GM12865 (cell line): ENCODE measurements around the gene E2F7.
"Not testable (repeated sequence)": the region's sequence is repeated elsewhere in the genome, so short reads cannot be mapped to it uniquely, and the experiment has no call there.

Experiments
- DNase-seq: peaks from one replicate; pipeline ENCODE4 v3.0.0; 2010; ENCODE audit warnings: low read depth
- H3K4me3 ChIP-seq: 2 replicates; pipeline ENCODE4 v1.5.1; 2011; ENCODE audit warnings: mild to moderate bottlenecking, low read depth, low read length, control low read depth
- TF ChIP-seq, protein P1 (sequence below): IDR thresholded peaks from 2 replicates; pipeline ENCODE4 v1.5.1; 2011; ENCODE audit warnings: low read length, control low read depth, low read depth, inconsistent platforms; ENCODE audit not compliant: insufficient read depth; ENCODE audit errors: missing control alignments

Gene E2F7

DNA sequence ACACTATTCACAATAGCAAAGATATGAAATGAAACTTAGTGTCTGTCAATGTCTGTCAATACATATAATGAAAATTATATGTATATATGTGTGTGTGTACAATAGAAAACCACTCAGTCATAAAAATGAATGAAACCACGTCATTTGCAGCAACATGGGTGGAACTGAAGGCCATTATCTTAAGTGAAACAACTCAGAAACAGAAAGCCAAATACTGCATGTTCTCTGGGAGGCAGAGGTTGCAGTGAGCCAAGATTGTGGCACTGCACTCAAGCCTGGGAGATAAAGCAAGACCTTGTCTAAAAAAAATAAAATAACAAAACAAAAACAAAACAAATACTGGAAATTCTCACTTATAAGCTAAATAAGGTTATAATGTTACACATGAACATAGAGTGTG is 16.7 kb upstream of the E2F7 start:
- DNase-seq = no peak
- no peak overlapping the region for H3K4me3 ChIP-seq
- TF ChIP-seq, protein P1, sequence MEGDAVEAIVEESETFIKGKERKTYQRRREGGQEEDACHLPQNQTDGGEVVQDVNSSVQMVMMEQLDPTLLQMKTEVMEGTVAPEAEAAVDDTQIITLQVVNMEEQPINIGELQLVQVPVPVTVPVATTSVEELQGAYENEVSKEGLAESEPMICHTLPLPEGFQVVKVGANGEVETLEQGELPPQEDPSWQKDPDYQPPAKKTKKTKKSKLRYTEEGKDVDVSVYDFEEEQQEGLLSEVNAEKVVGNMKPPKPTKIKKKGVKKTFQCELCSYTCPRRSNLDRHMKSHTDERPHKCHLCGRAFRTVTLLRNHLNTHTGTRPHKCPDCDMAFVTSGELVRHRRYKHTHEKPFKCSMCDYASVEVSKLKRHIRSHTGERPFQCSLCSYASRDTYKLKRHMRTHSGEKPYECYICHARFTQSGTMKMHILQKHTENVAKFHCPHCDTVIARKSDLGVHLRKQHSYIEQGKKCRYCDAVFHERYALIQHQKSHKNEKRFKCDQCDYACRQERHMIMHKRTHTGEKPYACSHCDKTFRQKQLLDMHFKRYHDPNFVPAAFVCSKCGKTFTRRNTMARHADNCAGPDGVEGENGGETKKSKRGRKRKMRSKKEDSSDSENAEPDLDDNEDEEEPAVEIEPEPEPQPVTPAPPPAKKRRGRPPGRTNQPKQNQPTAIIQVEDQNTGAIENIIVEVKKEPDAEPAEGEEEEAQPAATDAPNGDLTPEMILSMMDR = no peak

DNA sequence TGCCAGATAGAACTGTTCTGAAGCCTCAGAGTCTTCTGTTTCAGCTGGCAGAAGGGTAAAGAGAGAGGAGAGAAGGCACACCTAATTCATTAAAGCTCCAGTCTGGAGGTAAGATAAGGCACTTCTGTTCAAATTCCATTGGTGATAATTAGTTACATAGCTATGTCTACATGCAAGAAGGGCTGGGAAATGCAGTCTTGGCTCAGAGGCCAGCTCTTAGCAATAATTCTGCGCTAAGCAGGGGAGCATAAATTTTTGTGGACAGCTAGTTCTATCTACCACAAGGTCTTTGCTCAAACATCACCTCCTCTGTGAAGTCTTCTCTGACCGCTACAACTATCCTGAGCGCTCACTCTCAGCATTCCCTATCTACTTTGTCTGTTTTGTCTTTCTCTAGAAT is 14.3 kb upstream of the E2F7 start:
- TF ChIP-seq, protein P1 = no peak
- DNase-seq = no peak
- H3K4me3 ChIP-seq = no peak overlapping the region

DNA sequence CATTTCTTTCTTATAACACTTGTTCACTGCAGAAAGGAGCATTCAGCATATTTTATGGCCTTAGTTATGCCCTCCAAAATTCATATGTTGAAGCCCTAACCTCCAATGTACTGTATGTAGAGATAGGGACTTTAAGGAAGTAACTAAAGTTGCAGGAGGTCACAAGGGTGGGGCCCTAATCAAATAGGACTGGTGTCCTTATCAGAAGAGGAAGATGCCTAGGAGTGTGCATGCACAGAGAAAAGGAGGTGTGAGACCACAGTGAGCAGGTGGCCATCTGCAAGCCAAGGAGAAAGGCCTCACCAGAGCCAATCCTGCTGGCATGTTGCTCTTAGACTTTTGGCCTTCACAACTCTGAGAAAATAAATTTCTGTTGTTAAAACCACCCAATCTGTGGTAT is 12.9 kb upstream of the E2F7 start:
- TF ChIP-seq, protein P1 = no peak
- DNase-seq = no peak
- H3K4me3 ChIP-seq = no peak overlapping the region

DNA sequence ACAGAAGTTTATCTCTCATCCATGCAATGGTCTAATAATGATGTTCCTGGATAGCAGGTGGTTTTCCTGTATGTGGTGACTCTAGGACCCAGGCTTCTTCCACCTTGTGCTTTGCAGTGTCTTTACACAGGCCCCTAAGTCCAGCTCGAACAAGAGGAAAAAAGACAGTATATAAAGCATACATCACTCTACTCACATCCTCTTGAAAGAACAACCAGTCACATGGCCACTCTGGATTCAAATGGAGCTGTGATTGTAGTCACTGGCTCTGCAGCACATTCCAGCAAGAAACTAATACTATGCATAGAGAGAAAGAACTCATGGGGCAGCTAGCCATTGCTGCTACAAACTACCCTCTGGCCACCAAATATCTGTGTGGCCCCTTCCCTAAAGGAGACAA is 11.5 kb upstream of the E2F7 start:
- DNase-seq = no peak
- TF ChIP-seq, protein P1 = no peak
- no peak overlapping the region for H3K4me3 ChIP-seq

DNA sequence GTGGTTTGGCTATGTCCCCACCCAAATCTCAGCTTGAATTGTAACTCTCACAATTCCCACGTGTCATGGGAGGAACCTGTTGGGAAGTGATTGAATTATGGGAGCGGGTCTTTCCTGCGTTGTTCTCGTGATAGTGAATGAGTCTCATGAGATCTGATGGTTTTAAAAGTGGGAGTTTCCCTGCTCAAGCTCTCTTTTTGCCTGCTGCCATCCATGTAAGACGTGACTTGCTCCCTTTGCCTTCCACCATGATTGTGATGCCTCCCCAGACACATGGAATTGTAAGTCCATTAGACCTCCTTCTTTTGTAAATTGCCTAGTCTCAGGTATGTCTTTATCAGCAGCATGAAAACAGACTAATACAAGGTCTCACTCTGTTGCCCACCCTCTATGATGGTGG is 8.5 kb upstream of the E2F7 start:
- not testable (repeated sequence) for H3K4me3 ChIP-seq, DNase-seq

DNA sequence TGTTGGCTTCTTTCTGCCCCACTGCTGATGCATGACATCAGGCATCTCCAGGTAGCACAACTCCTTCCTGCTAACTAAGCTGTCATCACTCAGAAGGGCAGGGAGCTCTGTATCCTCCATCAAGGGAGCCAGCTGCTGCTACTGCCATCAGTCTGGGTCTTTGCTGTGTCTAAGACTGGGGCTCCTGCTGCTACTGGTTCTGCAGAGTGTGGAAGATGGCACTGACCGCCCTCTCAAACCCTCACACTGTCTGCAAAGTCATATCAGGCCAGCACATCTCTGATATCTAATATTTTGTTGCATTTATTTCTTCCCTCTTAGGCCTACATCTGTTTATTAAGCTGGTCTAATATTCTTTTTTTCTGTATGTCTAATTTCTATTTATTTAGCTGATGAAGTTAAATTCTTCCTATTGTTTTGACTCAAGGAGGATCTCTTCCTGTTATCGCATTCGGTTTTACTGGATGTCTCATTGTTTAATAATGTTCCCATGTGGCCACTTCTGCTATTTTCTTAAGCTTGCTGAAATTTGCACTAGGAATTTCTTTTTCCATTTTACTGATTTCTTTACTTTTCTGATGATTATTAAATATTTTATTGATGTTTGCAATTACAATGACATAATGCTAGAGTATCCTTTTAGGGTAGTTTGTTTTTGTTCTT is 7.6 kb upstream of the E2F7 start:
- DNase-seq = no peak
- no peak overlapping the region for H3K4me3 ChIP-seq
- TF ChIP-seq, protein P1 = no peak

DNA sequence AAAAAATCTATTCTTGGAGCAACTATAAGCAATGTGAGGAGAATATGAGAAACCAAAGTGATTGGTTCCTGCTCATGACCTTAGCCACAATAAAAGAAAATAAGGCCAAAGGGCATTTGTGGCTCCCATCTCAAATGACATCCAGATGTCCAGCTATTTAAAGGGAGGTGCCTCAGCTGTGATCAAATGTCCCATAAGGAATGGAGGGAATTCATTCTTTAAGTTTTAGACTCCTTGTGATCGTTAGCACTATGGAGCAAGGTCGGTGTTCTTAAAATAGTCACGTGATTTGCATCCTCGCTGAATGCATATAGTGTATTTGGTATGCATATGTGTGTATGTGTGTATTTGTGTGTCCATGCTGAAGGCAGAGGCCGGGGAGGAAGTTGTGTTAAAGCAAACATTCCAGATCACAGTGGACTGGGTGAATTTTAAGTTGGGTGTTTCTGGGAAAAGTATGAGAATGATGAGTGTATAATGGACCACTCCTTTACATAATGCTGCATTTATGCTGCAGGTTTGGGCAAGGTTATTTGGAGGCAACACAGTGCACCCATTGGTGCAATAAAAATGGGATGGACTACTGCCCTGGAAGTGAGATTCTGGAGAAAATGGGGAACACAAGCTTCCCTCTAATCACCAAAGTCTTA is 5.6 kb upstream of the E2F7 start:
- TF ChIP-seq, protein P1 = no peak
- no peak for DNase-seq

More for the DNA sequence above, 5.6 kb upstream of the E2F7 start:
- no peak overlapping the region for H3K4me3 ChIP-seq
